ENCODE results near the gene FIG4. TPM values are rescaled to one million over a fixed set of nuclear protein-coding genes. Genes with fewer than 3 reads are reported as not detected.
"Not testable (repeated sequence)": the region's sequence is repeated elsewhere in the genome, so short reads cannot be mapped to it uniquely, and the experiment has no call there.

FIG4 gene
- total and polyA plus RNA-seq, 2 donors, result 11.8 to 24.5 TPM

GRCh38 chr6:109801794-109802193 lies 110.7 kb downstream of the FIG4 start:
- H3K27ac ChIP-seq (ENCODE audit: low read depth), result no peak overlapping the region
- WGBS, result 91% methylated on average over 2 of the region's 2 CpGs
- no peak for DNase-seq (ENCODE audit: extremely low spot score)
- H3K4me3 ChIP-seq (ENCODE audit: low read depth, low read length), result no peak overlapping the region
- H3K4me1 ChIP-seq (ENCODE audit: insufficient read depth), result no peaks in the 10 kb centered on the region
- peaks cover 3% of the 10 kb centered on the region for H3K36me3 ChIP-seq (ENCODE audit: insufficient read depth)

GRCh38 chr6:109804020-109804419 lies 112.9 kb downstream of the FIG4 start:
- H3K27ac ChIP-seq (ENCODE audit: low read depth), result no peak overlapping the region
- H3K4me1 ChIP-seq (ENCODE audit: insufficient read depth), result no peaks in the 10 kb centered on the region
- no peak overlapping the region for H3K4me3 ChIP-seq (ENCODE audit: low read depth, low read length)
- peaks cover 3% of the 10 kb centered on the region for H3K36me3 ChIP-seq (ENCODE audit: insufficient read depth)
- 64% methylated on average over 1 of the region's 1 CpG for WGBS
- no peak for DNase-seq (ENCODE audit: extremely low spot score)

GRCh38 chr6:109807881-109808280 lies 116.8 kb downstream of the FIG4 start:
- no peak for DNase-seq (ENCODE audit: extremely low spot score)
- Histone ChIP-seq H3K4me1 (ENCODE audit: insufficient read depth) (no peaks in the 10 kb centered on the region), H3K36me3 (ENCODE audit: insufficient read depth) (peaks cover 3% of the 10 kb centered on the region), H3K4me3 (ENCODE audit: low read depth, low read length) (no peak overlapping the region), H3K27ac (ENCODE audit: low read depth) (no peak overlapping the region)

DNA sequence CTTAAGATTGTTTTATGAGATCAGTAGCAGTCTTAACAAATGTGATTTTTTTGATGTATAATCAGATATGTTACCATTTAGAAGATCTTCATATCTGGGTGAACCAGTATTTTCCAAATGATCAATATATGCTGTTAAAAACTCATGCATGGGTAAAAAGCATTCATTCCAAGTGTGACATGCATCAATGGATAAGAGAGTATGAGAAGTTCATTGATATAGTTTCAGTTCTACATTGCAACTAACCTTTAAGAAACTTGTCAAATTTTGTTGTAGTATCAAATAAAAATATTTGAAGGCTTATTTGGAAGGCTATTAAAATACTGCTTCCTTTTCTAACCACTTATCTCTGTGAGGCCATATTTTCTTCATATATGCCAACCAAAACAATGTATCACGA lies 117.7 kb downstream of the FIG4 start:
- H3K4me3 ChIP-seq (ENCODE audit: low read depth, low read length), result no peak overlapping the region
- WGBS, result 55% methylated on average over 1 of the region's 1 CpG

DNA sequence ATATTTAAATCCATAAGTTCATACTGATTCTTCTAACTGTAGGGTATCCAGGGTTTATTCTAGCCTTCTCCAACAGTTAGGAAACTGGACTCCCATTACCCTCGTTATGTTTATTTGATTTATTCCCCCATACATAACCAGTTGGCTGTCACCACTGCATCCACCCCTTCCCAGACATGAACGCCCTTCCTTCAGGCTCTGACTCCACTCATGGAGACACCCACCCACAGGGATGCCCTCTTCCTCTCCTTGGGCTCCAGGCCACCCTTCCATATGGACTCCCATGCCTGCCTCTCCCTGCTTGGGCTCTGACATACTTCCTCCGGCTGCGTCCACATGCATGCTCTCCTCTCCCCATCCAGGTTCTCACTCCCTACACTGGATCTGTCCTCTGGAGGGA lies 124.0 kb downstream of the FIG4 start:
- no peaks in the 10 kb centered on the region for H3K4me1 ChIP-seq (ENCODE audit: insufficient read depth)
- no peak for DNase-seq (ENCODE audit: extremely low spot score)
- H3K27ac ChIP-seq (ENCODE audit: low read depth), result no peak overlapping the region
- H3K36me3 ChIP-seq (ENCODE audit: insufficient read depth), result peaks cover 3% of the 10 kb centered on the region
- 95% methylated on average over 4 of the region's 4 CpGs for WGBS
- no peak overlapping the region for H3K4me3 ChIP-seq (ENCODE audit: low read depth, low read length)

More for the DNA sequence above, 117.7 kb downstream of the FIG4 start:
- no peaks in the 10 kb centered on the region for H3K4me1 ChIP-seq (ENCODE audit: insufficient read depth)
- DNase-seq (ENCODE audit: extremely low spot score), result no peak
- H3K27ac ChIP-seq (ENCODE audit: low read depth), result no peak overlapping the region
- H3K36me3 ChIP-seq (ENCODE audit: insufficient read depth), result peaks cover 3% of the 10 kb centered on the region

GRCh38 chr6:109816452-109817374 lies 125.6 kb downstream of the FIG4 start:
- Histone ChIP-seq H3K27ac (ENCODE audit: low read depth) (no peak overlapping the region), H3K4me1 (ENCODE audit: insufficient read depth) (no peaks in the 10 kb centered on the region), H3K4me3 (ENCODE audit: low read depth, low read length) (no peak overlapping the region), H3K36me3 (ENCODE audit: insufficient read depth) (no peaks in the 10 kb centered on the region)
- DNase-seq (ENCODE audit: extremely low spot score), result no peak
- 76% methylated on average over 14 of the region's 14 CpGs for WGBS

- no peak for DNase-seq (ENCODE audit: extremely low spot score)
- no peaks in the 10 kb centered on the region for H3K4me1 ChIP-seq (ENCODE audit: insufficient read depth)
- no peak overlapping the region for H3K4me3 ChIP-seq (ENCODE audit: low read depth, low read length)
- no peaks in the 10 kb centered on the region for H3K36me3 ChIP-seq (ENCODE audit: insufficient read depth)
- H3K27ac ChIP-seq (ENCODE audit: low read depth), result no peak overlapping the region
- WGBS, result 84% methylated on average over 4 of the region's 4 CpGs
Measured at GRCh38 chr6:109820706-109821350, 129.7 kb downstream of the FIG4 start.

DNA sequence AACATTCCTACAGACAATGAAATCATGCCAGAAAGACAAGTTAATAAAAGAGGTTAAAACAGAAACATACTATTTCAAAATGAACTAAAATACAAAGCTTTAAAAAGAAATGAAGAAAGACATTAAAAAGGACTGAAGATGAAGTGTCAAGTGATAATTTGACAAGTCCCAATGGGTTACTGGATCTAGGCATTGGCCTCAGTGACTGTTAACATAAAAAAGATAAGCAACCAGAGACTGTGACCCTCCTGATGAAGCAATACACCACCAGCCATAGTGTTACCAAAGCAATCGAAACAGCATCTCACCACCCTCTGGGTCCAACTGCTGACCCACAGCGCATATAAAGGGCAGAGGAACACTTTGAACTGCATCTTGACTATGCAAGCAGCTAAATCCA lies 130.3 kb downstream of the FIG4 start:
- 86% methylated on average over 2 of the region's 2 CpGs for WGBS

GRCh38 chr6:109824105-109824504 lies 133.0 kb downstream of the FIG4 start:
- Histone ChIP-seq H3K27ac (ENCODE audit: low read depth) (no peak overlapping the region), H3K36me3 (ENCODE audit: insufficient read depth) (peaks cover 2% of the 10 kb centered on the region), H3K4me1 (ENCODE audit: insufficient read depth) (no peaks in the 10 kb centered on the region), H3K4me3 (ENCODE audit: low read depth, low read length) (no peak overlapping the region)
- WGBS, result 87% methylated on average over 6 of the region's 6 CpGs
- DNase-seq (ENCODE audit: extremely low spot score), result no peak

More for the DNA sequence above, 130.3 kb downstream of the FIG4 start:
- DNase-seq (ENCODE audit: extremely low spot score), result no peak
- Histone ChIP-seq H3K36me3 (ENCODE audit: insufficient read depth) (no peaks in the 10 kb centered on the region), H3K4me3 (ENCODE audit: low read depth, low read length) (no peak overlapping the region), H3K27ac (ENCODE audit: low read depth) (no peak overlapping the region), H3K4me1 (ENCODE audit: insufficient read depth) (no peaks in the 10 kb centered on the region)

- Histone ChIP-seq H3K27ac (ENCODE audit: low read depth) (no peak overlapping the region), H3K4me1 (ENCODE audit: insufficient read depth) (no peaks in the 10 kb centered on the region), H3K36me3 (ENCODE audit: insufficient read depth) (peaks cover 2% of the 10 kb centered on the region), H3K4me3 (ENCODE audit: low read depth, low read length) (no peak overlapping the region)
- WGBS, result 97% methylated on average over 2 of the region's 2 CpGs
- no peak for DNase-seq (ENCODE audit: extremely low spot score)
Measured at GRCh38 chr6:109826551-109826950, 135.5 kb downstream of the FIG4 start.

DNA sequence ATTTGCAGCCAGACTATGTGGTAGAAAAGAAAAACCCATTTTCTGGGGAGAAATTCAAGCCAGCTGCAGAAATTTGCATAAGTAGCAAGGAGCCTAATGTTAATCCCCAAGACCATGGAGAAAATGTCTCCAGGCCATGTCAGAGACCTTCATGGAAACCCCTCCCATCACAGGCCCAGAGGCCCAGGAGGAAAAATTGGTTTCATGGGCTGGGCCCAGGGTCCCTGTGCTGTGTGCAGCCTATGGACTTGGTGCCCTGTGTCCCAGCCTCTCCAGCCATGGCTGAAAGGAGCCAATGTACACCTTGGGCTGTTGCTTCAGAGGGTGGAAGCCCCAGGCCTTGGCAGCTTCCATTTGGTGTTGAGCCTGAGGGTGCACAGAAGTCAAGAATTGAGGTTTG lies 140.3 kb downstream of the FIG4 start:
- H3K4me3 ChIP-seq (ENCODE audit: low read depth, low read length); DNase-seq (ENCODE audit: extremely low spot score); H3K27ac ChIP-seq (ENCODE audit: low read depth); H3K4me1 ChIP-seq (ENCODE audit: insufficient read depth); H3K36me3 ChIP-seq (ENCODE audit: insufficient read depth): not testable (repeated sequence)

GRCh38 chr6:109834131-109834530 lies 143.0 kb downstream of the FIG4 start:
- 42% methylated on average over 3 of the region's 3 CpGs for WGBS
- Histone ChIP-seq H3K4me1 (ENCODE audit: insufficient read depth) (no peaks in the 10 kb centered on the region), H3K36me3 (ENCODE audit: insufficient read depth) (no peaks in the 10 kb centered on the region), H3K4me3 (ENCODE audit: low read depth, low read length) (no peak overlapping the region), H3K27ac (ENCODE audit: low read depth) (no peak overlapping the region)
- DNase-seq (ENCODE audit: extremely low spot score), result no peak

GRCh38 chr6:109834595-109835437 lies 143.7 kb downstream of the FIG4 start:
- Histone ChIP-seq H3K4me1 (ENCODE audit: insufficient read depth) (no peaks in the 10 kb centered on the region), H3K27ac (ENCODE audit: low read depth) (no peak overlapping the region), H3K4me3 (ENCODE audit: low read depth, low read length) (no peak overlapping the region), H3K36me3 (ENCODE audit: insufficient read depth) (no peaks in the 10 kb centered on the region)
- no peak for DNase-seq (ENCODE audit: extremely low spot score)
- WGBS, result 46% methylated on average over 7 of the region's 7 CpGs

Data from urinary bladder (tissue), 4 donors.